ENCODE data around the gene IFT57.
A peak's percentile ranks its signal among the peaks of the same experiment; 100 is the strongest.

Gene IFT57

GRCh38 chr3:108126348-108126747 lies 95.9 kb downstream of the IFT57 start:
- Histone ChIP-seq H3K79me2 (ENCODE audit: insufficient read depth, low read length) (peaks cover 39% of the 10 kb centered on the region), H3K4me1 (ENCODE audit: insufficient read depth, low read length, poor library complexity, severe bottlenecking) (peaks cover 89% of the 10 kb centered on the region), H3K4me2 (ENCODE audit: low read depth, low read length, poor library complexity, severe bottlenecking) (peak overlapping the region; percentile 94), H3F3A (ENCODE audit: low read depth) (peaks cover 19% of the 10 kb centered on the region), H3K9me3 (ENCODE audit: insufficient read depth, low read depth, low read length) (no peaks in the 10 kb centered on the region), H3K4me3 (ENCODE audit: low read length, poor library complexity, severe bottlenecking) (peak overlapping the region; percentile 74), H4K20me1 (ENCODE audit: insufficient read depth, low read length, poor library complexity, severe bottlenecking) (no peaks in the 10 kb centered on the region), H3K9me2 (replicated peaks; ENCODE audit: low read depth, low read length) (no peaks in the 10 kb centered on the region), H3K36me3 (ENCODE audit: insufficient read depth, low read length) (no peaks in the 10 kb centered on the region), H3K27me3 (ENCODE audit: insufficient read depth, low read length, poor library complexity, severe bottlenecking) (no peaks in the 10 kb centered on the region), H2AFZ (ENCODE audit: low read length) (no peak overlapping the region), H3K9ac (ENCODE audit: low read depth, low read length, poor library complexity, severe bottlenecking) (peak overlapping the region; percentile 88)
- TF ChIP-seq EZH2phosphoT487 (IDR thresholded peaks at IDR 0.05; ENCODE audit: borderline replicate concordance) (no peak), CTCF (conservative IDR thresholded peaks at IDR 0.05; ENCODE audit: low read length) (no peak)

- TF ChIP-seq CTCF (conservative IDR thresholded peaks at IDR 0.05; ENCODE audit: low read length), result no peak
- TF ChIP-seq EZH2phosphoT487 (IDR thresholded peaks at IDR 0.05; ENCODE audit: borderline replicate concordance), result no peak
- Histone ChIP-seq H3K4me2 (ENCODE audit: low read depth, low read length, poor library complexity, severe bottlenecking) (peak overlapping the region; percentile 94), H3K36me3 (ENCODE audit: insufficient read depth, low read length) (no peaks in the 10 kb centered on the region), H3K4me3 (ENCODE audit: low read length, poor library complexity, severe bottlenecking) (peak overlapping the region; percentile 74), H3K9me2 (replicated peaks; ENCODE audit: low read depth, low read length) (no peaks in the 10 kb centered on the region), H3K27me3 (ENCODE audit: insufficient read depth, low read length, poor library complexity, severe bottlenecking) (no peaks in the 10 kb centered on the region), H2AFZ (ENCODE audit: low read length) (no peak overlapping the region), H3F3A (ENCODE audit: low read depth) (peaks cover 19% of the 10 kb centered on the region), H3K79me2 (ENCODE audit: insufficient read depth, low read length) (peaks cover 38% of the 10 kb centered on the region), H3K9me3 (ENCODE audit: insufficient read depth, low read depth, low read length) (no peaks in the 10 kb centered on the region), H4K20me1 (ENCODE audit: insufficient read depth, low read length, poor library complexity, severe bottlenecking) (no peaks in the 10 kb centered on the region), H3K4me1 (ENCODE audit: insufficient read depth, low read length, poor library complexity, severe bottlenecking) (peaks cover 89% of the 10 kb centered on the region), H3K9ac (ENCODE audit: low read depth, low read length, poor library complexity, severe bottlenecking) (peak overlapping the region; percentile 88)
Measured at GRCh38 chr3:108125550-108126071, 96.6 kb downstream of the IFT57 start.

GRCh38 chr3:108125153-108125543 lies 97.1 kb downstream of the IFT57 start:
- Histone ChIP-seq H3F3A (ENCODE audit: low read depth) (peaks cover 19% of the 10 kb centered on the region), H3K4me3 (ENCODE audit: low read length, poor library complexity, severe bottlenecking) (peak overlapping the region; percentile 74), H3K36me3 (ENCODE audit: insufficient read depth, low read length) (no peaks in the 10 kb centered on the region), H3K4me1 (ENCODE audit: insufficient read depth, low read length, poor library complexity, severe bottlenecking) (peaks cover 88% of the 10 kb centered on the region), H3K4me2 (ENCODE audit: low read depth, low read length, poor library complexity, severe bottlenecking) (peak overlapping the region; percentile 94), H3K9me3 (ENCODE audit: insufficient read depth, low read depth, low read length) (no peaks in the 10 kb centered on the region), H4K20me1 (ENCODE audit: insufficient read depth, low read length, poor library complexity, severe bottlenecking) (no peaks in the 10 kb centered on the region), H3K9ac (ENCODE audit: low read depth, low read length, poor library complexity, severe bottlenecking) (peak overlapping the region; percentile 88), H3K79me2 (ENCODE audit: insufficient read depth, low read length) (peaks cover 38% of the 10 kb centered on the region), H3K27me3 (ENCODE audit: insufficient read depth, low read length, poor library complexity, severe bottlenecking) (no peaks in the 10 kb centered on the region), H2AFZ (ENCODE audit: low read length) (no peak overlapping the region), H3K9me2 (replicated peaks; ENCODE audit: low read depth, low read length) (no peaks in the 10 kb centered on the region)
- TF ChIP-seq EZH2phosphoT487 (IDR thresholded peaks at IDR 0.05; ENCODE audit: borderline replicate concordance) (no peak), CTCF (conservative IDR thresholded peaks at IDR 0.05; ENCODE audit: low read length) (no peak)
